GM21360 (cell line): ENCODE data around the gene GREM1.

Experiments
- ATAC-seq: cut with Tn5 transposase; IDR thresholded peaks from one replicate; pipeline ENCODE4 v1.9.1; 2021; ENCODE audit warnings: mild to moderate bottlenecking, moderate library complexity; ENCODE audit not compliant: unreplicated experiment

GREM1 gene

GRCh38 chr15:32729700-32730395 lies 12.0 kb downstream of the GREM1 start:
- no peak for ATAC-seq

- ATAC-seq = no peak
Observed at GRCh38 chr15:32730677-32731654, 13.2 kb downstream of the GREM1 start.

- no peak for ATAC-seq
Observed at GRCh38 chr15:32732574-32733157, 14.9 kb downstream of the GREM1 start.

- no peak for ATAC-seq
Observed at GRCh38 chr15:32733281-32733680, 15.5 kb downstream of the GREM1 start.

GRCh38 chr15:32735989-32736700 lies 18.3 kb downstream of the GREM1 start:
- no peak for ATAC-seq

DNA sequence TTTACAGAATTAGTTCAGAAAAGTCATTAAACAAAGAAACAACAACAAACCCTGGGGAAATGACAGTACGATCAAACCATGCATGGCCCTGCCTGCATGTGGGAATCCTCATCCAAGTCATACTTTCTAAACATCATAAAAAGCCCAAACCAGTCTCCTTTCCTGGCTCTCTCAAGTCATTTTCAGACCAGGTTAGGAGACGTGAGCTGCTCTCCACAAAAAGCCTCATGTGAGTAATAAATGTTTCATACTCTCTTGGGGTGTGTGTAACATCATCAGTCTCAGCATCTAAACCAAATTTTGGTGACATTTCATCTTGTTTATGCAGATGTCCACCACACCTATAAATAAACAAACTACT lies 18.9 kb downstream of the GREM1 start:
- ATAC-seq = no peak

GRCh38 chr15:32737304-32737703 lies 19.5 kb downstream of the GREM1 start:
- no peak for ATAC-seq

GRCh38 chr15:32738666-32739065 lies 20.9 kb downstream of the GREM1 start:
- ATAC-seq = no peak

DNA sequence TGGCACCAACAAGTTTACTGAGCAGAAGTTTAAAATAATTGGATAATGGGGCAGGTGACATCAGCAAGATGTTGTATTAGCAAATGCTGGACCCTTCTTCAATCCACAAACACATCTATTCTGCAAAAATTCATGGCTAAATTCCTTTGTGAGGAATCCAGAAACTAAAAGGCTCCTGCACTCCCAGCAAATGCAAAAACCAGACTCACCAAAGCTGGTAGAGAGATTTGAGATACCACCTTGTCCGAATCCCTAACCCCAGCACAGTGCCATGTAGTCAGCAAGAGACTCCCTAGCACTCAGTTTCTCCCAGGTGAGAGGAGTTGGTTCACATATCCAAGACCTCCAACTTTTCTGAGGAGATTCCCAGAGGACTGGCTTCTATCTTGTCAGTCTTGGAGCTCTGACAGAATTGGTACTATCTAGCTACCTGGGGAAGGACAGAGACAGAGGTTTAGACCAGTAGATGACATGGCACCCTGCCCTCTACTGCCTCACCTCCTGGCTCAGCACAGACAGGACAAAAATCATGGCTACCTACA lies 21.8 kb downstream of the GREM1 start:
- no peak for ATAC-seq

DNA sequence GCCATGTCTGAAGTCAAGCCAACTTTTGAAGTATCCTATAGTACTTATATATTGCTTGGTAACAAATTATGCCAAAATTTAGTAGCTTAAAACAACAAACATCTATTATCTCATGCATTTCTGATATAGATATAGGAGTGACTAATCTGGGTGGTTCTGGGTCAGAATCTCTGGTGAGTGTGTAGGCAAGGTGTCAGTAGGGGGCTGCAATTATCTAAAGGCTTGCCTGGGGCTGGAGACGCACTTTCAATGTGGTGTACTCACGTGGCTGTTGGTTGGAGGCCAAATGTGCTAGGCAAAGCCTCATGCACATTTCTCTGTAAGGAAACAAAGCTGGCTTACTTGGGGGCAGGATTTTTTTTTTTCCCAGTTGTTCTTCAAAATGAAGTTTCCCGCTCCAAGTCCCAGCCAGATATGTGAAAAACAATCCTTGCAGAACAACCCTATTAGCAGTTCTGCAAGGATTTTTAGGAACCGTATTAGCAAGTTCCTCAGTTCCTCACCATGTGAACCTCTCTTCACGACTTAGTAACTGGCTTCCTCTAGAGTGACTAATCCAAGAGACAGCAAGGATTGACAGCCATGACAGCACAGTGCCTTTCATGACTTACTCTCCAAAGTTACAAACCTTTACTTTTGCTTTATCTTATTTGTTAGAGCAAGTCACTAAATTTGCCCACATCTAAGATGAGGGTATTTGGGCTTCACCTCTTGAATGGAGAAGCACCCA lies 25.8 kb downstream of the GREM1 start:
- ATAC-seq = no peak

GRCh38 chr15:32746116-32746857 lies 28.5 kb downstream of the GREM1 start:
- ATAC-seq = no peak

GRCh38 chr15:32747921-32748342 lies 30.1 kb downstream of the GREM1 start:
- ATAC-seq = no peak

- ATAC-seq = no peak
Observed at GRCh38 chr15:32750979-32751378, 33.2 kb downstream of the GREM1 start.

- no peak for ATAC-seq
Observed at GRCh38 chr15:32757426-32757825, 39.6 kb downstream of the GREM1 start.

- no peak for ATAC-seq
Observed at GRCh38 chr15:32763295-32763694, 45.5 kb downstream of the GREM1 start.

DNA sequence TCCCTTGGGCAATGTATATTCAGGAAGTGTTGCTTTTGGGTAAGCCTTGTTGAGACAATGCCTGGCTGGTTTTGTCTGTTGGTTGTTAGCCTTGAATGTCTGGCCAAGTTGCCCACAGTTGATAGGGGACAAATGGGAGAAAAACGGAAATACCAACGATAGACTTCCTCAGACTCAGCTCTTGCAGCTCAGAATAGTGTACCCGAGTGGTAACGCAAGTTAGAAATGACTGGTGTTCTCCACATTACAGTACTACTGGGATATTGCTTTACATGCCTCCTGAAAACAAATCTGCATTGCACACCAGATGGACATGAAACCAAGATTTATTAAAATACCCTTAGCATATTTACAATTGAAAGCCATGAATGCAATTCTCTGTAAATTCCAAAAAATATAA lies 47.4 kb downstream of the GREM1 start:
- no peak for ATAC-seq

DNA sequence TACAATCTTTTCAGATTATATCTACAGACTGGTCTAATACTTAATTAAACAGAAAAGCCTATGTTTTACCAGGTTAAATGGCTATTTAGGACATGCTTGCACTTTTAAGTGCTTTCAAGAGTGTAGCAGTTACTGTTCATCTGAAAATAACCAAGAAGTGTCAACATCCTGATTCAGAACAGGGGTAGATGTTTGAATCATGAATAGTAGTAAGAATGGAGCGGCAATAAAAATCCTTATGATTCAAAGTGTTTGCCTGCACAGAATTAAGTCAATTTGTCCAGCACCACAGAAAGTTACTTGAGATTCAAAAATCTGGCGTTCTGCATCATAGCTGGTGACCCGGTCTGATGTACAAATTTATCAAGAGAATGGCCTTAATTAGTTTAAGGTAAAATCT lies 48.3 kb downstream of the GREM1 start:
- ATAC-seq = no peak

GRCh38 chr15:32767236-32767635 lies 49.4 kb downstream of the GREM1 start:
- ATAC-seq = no peak

DNA sequence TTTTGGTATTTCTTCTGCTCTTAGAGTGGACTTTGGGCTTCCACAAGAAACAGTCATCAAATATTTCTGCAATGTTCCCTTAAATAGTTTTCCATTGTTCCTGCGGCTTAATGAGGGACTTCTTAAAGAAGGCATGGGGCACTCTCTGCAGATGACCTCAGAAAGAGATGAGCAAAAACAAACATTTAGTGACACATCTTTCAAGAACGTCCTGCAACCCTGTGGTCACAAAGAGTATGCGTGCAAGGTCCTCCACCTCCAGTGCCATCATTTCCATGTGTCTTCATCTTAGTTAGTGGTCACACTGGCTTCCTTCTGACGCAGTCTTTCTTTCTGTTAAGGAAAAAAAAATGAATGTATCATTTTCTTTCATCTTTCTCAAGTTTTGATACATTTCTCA lies 56.2 kb downstream of the GREM1 start:
- ATAC-seq = no peak
